Ectodermal cell (in vitro differentiated cells): ENCODE measurements around the gene MTMR10.

Experiments
- H3K27ac ChIP-seq: 2 replicates; pipeline ENCODE4 v1.7.0; 2013; ENCODE audit warnings: mild to moderate bottlenecking, low read depth, low read length; ENCODE audit not compliant: insufficient read depth, poor library complexity, severe bottlenecking
- H3K27me3 ChIP-seq: 2 replicates; pipeline ENCODE4 v1.7.0; 2013; ENCODE audit warnings: mild to moderate bottlenecking, low read length; ENCODE audit not compliant: insufficient read depth, control insufficient read depth, poor library complexity, severe bottlenecking
- H3K36me3 ChIP-seq: one replicate; pipeline ENCODE4 v1.7.0; 2013; ENCODE audit warnings: low read length; ENCODE audit not compliant: control insufficient read depth, insufficient read depth
- H3K4me1 ChIP-seq: one replicate; pipeline ENCODE4 v1.7.0; 2013; ENCODE audit warnings: low read length; ENCODE audit not compliant: control insufficient read depth, insufficient read depth
- H3K4me3 ChIP-seq: 2 replicates; pipeline ENCODE4 v1.7.0; 2013; ENCODE audit warnings: low read depth, low read length, control low read depth; ENCODE audit not compliant: insufficient read depth
- H3K9me3 ChIP-seq: 2 replicates; pipeline ENCODE4 v1.7.0; 2013; ENCODE audit warnings: mild to moderate bottlenecking, low read length, moderate library complexity; ENCODE audit not compliant: control insufficient read depth
- WGBS, 2 experiments: methylation state at CpG; one replicate each; pipeline ENCODE4 v1.1.7; 2013; ENCODE audit warnings: missing lambda C conversion rate in 2 of 2; 5-methylcytosine and 5-hydroxymethylcytosine counted together

MTMR10 gene

GRCh38 chr15:30940359-30940758, 51.1 kb downstream of the MTMR10 start:
- no peak overlapping the region for H3K27ac ChIP-seq
- H3K9me3 ChIP-seq = no peaks in the 10 kb centered on the region
- 94 to 95% methylated on average over 4 of the region's 4 CpGs for WGBS, 2 experiments
- no peaks in the 10 kb centered on the region for H3K27me3 ChIP-seq
- H3K4me3 ChIP-seq = no peak overlapping the region
- no peaks in the 10 kb centered on the region for H3K4me1 ChIP-seq
- H3K36me3 ChIP-seq = peaks cover 37% of the 10 kb centered on the region

DNA sequence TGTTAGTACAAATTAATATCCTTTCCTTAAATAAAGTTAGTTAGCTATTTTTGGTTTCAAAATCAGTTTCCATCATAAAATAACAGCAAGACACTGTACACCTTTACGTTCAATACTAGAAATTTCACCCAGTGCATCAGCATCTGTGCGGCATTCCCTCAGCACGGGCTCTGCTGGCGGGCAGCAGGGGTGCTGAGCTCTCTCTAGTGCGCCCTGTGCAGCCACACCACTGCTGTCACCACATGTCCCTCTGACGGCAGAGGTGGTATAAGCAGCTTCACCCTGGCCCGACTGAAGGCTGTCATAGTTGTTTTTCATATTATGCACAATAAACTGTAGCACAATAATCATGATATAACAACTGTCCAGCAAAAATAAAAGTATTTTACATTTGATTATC, 52.3 kb downstream of the MTMR10 start:
- WGBS, 2 experiments = 94 to 96% methylated on average over 7 of the region's 7 CpGs
- Histone ChIP-seq H3K4me3 (no peak overlapping the region), H3K27ac (no peak overlapping the region), H3K9me3 (no peaks in the 10 kb centered on the region), H3K4me1 (no peaks in the 10 kb centered on the region), H3K36me3 (peaks cover 37% of the 10 kb centered on the region), H3K27me3 (no peaks in the 10 kb centered on the region)

DNA sequence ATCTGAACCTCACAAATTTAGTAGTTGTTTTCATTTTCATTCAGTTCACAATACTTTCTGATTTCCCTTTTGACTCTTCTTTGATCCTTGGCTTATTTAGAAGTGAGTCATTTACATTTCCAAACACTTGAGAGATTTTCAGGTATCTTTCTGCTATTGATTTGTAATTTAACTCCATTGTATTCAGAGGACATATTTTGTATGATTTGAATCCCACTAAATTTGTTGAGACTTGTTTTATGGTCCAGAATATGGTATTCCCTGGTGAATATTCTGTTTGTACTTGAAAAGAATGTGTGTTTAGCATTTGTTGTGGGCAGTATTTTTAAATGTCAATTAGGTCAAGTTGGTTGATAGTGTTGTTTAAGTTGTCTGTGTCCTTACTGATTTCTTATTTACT, 58.1 kb downstream of the MTMR10 start:
- no peak overlapping the region for H3K4me3 ChIP-seq
- H3K27ac ChIP-seq = no peak overlapping the region
- H3K4me1 ChIP-seq = no peaks in the 10 kb centered on the region
- H3K9me3 ChIP-seq = no peaks in the 10 kb centered on the region
- no peaks in the 10 kb centered on the region for H3K27me3 ChIP-seq
- H3K36me3 ChIP-seq = peaks cover 28% of the 10 kb centered on the region

- Histone ChIP-seq H3K4me1 (no peaks in the 10 kb centered on the region), H3K27ac (no peak overlapping the region), H3K36me3 (peaks cover 35% of the 10 kb centered on the region), H3K27me3 (no peaks in the 10 kb centered on the region), H3K4me3 (no peak overlapping the region), H3K9me3 (no peaks in the 10 kb centered on the region)
- 93 to 95% methylated on average over 8 of the region's 8 CpGs for WGBS, 2 experiments
Measured at GRCh38 chr15:30930422-30930821, 61.0 kb downstream of the MTMR10 start.

DNA sequence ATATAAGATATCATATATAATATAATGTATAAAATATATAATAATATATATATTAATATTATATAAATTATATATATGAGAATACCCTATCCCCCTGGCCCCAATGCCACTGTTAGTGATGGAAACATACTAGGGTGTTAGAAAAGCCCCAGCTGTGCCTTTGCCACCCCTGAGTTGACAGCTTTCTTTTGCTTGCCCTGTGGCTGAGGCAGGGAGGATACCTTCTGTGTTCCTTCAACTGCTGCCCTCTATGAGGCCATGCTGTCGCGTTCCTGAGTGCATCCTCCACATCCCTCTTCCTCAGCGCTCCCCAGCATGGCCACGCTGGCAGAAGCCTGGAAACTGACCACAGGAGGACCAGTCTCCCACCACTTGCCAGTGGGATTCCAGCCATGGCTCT, 61.4 kb downstream of the MTMR10 start:
- no peaks in the 10 kb centered on the region for H3K9me3 ChIP-seq
- no peaks in the 10 kb centered on the region for H3K4me1 ChIP-seq
- H3K4me3 ChIP-seq = no peak overlapping the region
- 97 to 98% methylated on average over 4 of the region's 4 CpGs for whole genome bisulfite sequencing, 2 experiments
- H3K27me3 ChIP-seq = no peaks in the 10 kb centered on the region
- H3K36me3 ChIP-seq = peaks cover 37% of the 10 kb centered on the region
- H3K27ac ChIP-seq = no peak overlapping the region

GRCh38 chr15:30929064-30929669, 62.3 kb downstream of the MTMR10 start:
- peaks cover 41% of the 10 kb centered on the region for H3K36me3 ChIP-seq

DNA sequence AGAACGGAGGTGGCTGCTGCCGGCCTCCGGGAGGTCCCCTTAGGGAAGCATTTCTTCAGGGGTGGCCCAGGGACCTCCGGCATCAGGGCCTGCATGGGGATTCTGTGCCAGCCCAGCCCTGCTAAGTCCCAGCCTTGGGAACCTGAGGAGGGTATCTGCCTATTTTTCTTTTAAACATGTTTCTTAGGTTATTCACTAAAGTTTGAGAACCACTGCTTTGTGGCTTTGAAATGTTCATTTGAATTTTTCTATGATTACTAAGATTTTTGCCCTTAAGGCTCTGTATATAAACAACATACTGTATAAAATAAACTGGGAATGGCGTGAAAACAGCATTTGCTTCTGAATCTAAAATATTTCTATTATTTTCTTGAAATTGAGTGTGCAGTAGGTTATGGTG, 63.4 kb downstream of the MTMR10 start:
- 92 to 94% methylated on average over 5 of the region's 5 CpGs for WGBS, 2 experiments
- H3K27ac ChIP-seq = no peak overlapping the region
- no peak overlapping the region for H3K4me3 ChIP-seq
- H3K9me3 ChIP-seq = no peaks in the 10 kb centered on the region
- H3K27me3 ChIP-seq = no peaks in the 10 kb centered on the region
- H3K36me3 ChIP-seq = peaks cover 44% of the 10 kb centered on the region
- H3K4me1 ChIP-seq = peaks cover 10% of the 10 kb centered on the region

More at GRCh38 chr15:30929064-30929669, 62.3 kb downstream of the MTMR10 start:
- Histone ChIP-seq H3K27me3 (no peaks in the 10 kb centered on the region), H3K27ac (no peak overlapping the region), H3K9me3 (no peaks in the 10 kb centered on the region), H3K4me1 (no peaks in the 10 kb centered on the region), H3K4me3 (no peak overlapping the region)
- WGBS, 2 experiments = 95 to 97% methylated on average over 9 to 10 of the region's 10 CpGs

GRCh38 chr15:30927148-30927761, 64.2 kb downstream of the MTMR10 start:
- Histone ChIP-seq H3K4me3 (no peak overlapping the region), H3K27ac (no peak overlapping the region), H3K36me3 (peaks cover 44% of the 10 kb centered on the region), H3K27me3 (no peaks in the 10 kb centered on the region), H3K9me3 (no peaks in the 10 kb centered on the region), H3K4me1 (peaks cover 18% of the 10 kb centered on the region)
- WGBS, 2 experiments = 91 to 94% methylated on average over 7 of the region's 7 CpGs

DNA sequence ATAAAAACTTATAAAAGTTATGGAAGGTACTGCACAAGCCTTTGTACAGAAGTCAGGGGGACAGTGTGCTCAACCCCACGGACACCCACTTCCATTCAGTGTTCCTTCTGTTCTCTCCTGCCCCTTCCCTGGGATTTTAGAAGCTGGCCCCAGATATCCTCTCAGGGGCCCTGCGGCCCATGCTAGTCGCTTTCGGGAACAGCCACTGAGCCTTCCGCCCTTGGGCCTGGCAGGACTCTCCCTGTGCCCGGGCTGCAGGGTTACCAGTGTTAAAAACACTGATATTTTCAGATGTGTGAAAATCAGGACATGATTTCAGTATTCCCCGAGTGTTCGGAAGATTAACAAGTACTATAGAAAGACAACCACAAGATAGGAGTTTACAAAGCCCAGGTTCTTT, 65.3 kb downstream of the MTMR10 start:
- H3K4me1 ChIP-seq = peaks cover 28% of the 10 kb centered on the region
- peaks cover 44% of the 10 kb centered on the region for H3K36me3 ChIP-seq
- WGBS, 2 experiments = 91 to 95% methylated on average over 8 of the region's 8 CpGs
- H3K27ac ChIP-seq = no peak overlapping the region
- no peak overlapping the region for H3K4me3 ChIP-seq
- H3K27me3 ChIP-seq = no peaks in the 10 kb centered on the region
- no peaks in the 10 kb centered on the region for H3K9me3 ChIP-seq

GRCh38 chr15:30925686-30926085, 65.7 kb downstream of the MTMR10 start:
- H3K36me3 ChIP-seq = peaks cover 41% of the 10 kb centered on the region
- H3K4me3 ChIP-seq = no peak overlapping the region
- WGBS, 2 experiments = 93 to 94% methylated on average over 9 of the region's 9 CpGs
- no peaks in the 10 kb centered on the region for H3K9me3 ChIP-seq
- peaks cover 32% of the 10 kb centered on the region for H3K4me1 ChIP-seq
- no peak overlapping the region for H3K27ac ChIP-seq
- H3K27me3 ChIP-seq = no peaks in the 10 kb centered on the region
